ENCODE measurements around the gene LTC4S. TPM values are rescaled to one million over a fixed set of nuclear protein-coding genes. Genes with fewer than 3 reads are reported as not detected.

Gene LTC4S
- polyA plus RNA-seq, 3 donors = 0.65 to 2.1 (median 0.69) TPM

GRCh38 chr5:179795049-179795862 is 1.5 kb downstream of the LTC4S start:
- Histone ChIP-seq H3K79me2 (ENCODE audit: insufficient read depth, low read length) (peaks cover 4% of the 10 kb centered on the region), H3K4me1 (ENCODE audit: control insufficient read depth in 1 of 2, insufficient read depth in 2 of 2, low read length in 2 of 2) (peaks cover 52 to 55% of the 10 kb centered on the region in 2 donors), H2AFZ (ENCODE audit: insufficient read depth, low read depth, low read length, poor library complexity, severe bottlenecking) (peak overlapping the region; percentile 41), H3K36me3 (replicated peaks in 1 of 2; ENCODE audit: control insufficient read depth in 1 of 2, insufficient read depth in 2 of 2, low read length in 2 of 2) (peaks cover 30 to 36% of the 10 kb centered on the region in 2 donors), H3K9me3 (replicated peaks in 1 of 2; ENCODE audit: control insufficient read depth in 1 of 2, insufficient read depth in 1 of 2, low read length in 2 of 2) (no peaks in the 10 kb centered on the region), H3K4me3 (replicated peaks in 1 of 3; ENCODE audit: low read depth in 2 of 3, low read length in 3 of 3) (peak overlapping the region; percentile 5 to 74 (median 32)), H3K27ac (ENCODE audit: low read depth in 1 of 2, low read length in 2 of 2) (no peak overlapping the region), H3K4me2 (replicated peaks; ENCODE audit: extremely low read depth, low read length, poor library complexity, severe bottlenecking) (peak overlapping the region; percentile 84), H3K27me3 (ENCODE audit: control insufficient read depth in 2 of 2, insufficient read depth in 2 of 2, low read length in 2 of 2) (no peaks in the 10 kb centered on the region), H3K9ac (ENCODE audit: insufficient read depth, low read length, poor library complexity, severe bottlenecking) (peak overlapping the region; percentile 59), H4K20me1 (ENCODE audit: insufficient read depth, low read length) (peaks cover 65% of the 10 kb centered on the region)
- Mint-ChIP-seq H3K4me1 (peaks cover 42% of the 10 kb centered on the region), H3K4me3 (peak overlapping the region; percentile 57 to 69), H3K36me3 (peaks cover 28 to 33% of the 10 kb centered on the region in 2 donors), H3K27me3 (ENCODE audit: low read depth in 3 of 3) (peaks cover 0 to 2% (median 0%) of the 10 kb centered on the region in 3 donors), H3K9me3 (no peaks in the 10 kb centered on the region), H3K27ac (peak overlapping the region in 2 of 7 donors; percentile 11 to 30)
- no peak for TF ChIP-seq CTCF (IDR thresholded peaks at IDR 0.05)
- intact Hi-C loops (cut with micrococcal nuclease) = loop anchor here in 1 of 2 donors (5.0 to 10.0 kb wide), 2 partner anchors 60 to 173 kb away; partner anchors contain the start of genes HNRNPH1 and MAML1
- peak in 1 of 3 donors; percentile 17 for DNase-seq
- WGBS (ENCODE audit: insufficient coverage) = 8% methylated on average over 43 of the region's 53 CpGs

DNA sequence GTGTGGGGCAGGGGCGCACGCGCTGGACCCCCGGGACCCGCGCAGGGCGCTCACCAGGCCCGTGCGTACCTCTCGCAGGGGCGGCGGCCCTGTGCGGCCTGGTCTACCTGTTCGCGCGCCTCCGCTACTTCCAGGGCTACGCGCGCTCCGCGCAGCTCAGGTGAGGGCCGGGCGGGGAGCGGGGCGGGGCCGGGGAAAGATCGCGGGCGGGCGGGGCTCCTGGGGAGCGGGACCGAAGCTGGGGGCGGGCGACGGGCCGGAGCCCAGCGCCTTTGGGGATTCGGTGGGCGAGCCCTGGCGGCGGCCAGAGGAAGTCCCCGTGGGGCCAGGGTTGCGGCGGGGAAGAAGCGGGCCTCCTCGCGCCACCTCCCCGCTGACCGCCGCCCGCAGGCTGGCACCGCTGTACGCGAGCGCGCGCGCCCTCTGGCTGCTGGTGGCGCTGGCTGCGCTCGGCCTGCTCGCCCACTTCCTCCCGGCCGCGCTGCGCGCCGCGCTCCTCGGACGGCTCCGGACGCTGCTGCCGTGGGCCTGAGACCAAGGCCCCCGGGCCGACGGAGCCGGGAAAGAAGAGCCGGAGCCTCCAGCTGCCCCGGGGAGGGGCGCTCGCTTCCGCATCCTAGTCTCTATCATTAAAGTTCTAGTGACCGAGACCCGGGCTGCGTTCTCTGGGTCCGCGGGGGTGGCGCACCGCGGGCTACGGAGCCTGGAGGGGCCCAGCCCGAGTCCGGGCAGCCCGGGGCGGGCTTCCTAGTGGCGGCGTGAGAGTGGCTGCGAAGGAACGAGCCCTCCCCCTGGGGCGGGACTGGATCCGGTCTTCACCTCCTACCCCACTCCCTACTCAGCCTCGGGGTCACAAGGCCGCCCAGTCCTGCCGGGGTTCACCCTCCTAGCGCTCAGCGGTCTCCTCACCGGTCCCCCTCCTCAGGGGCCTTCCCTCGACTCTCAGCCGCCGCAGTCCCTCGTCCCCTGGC is 2.4 kb downstream of the LTC4S start:
- H3K4me3 ChIP-seq (replicated peaks in 1 of 3; ENCODE audit: low read depth in 2 of 3, low read length in 3 of 3) = peak overlapping the region; percentile 17 to 74 (median 32)
- Mint-ChIP-seq H3K27me3 (ENCODE audit: low read depth in 3 of 3) (peaks cover 0 to 2% (median 0%) of the 10 kb centered on the region in 3 donors), H3K4me1 (peaks cover 42% of the 10 kb centered on the region), H3K9me3 (no peaks in the 10 kb centered on the region), H3K27ac (no peak overlapping the region), H3K36me3 (peaks cover 36 to 37% of the 10 kb centered on the region in 2 donors), H3K4me3 (peak overlapping the region; percentile 64 to 75)
- H3K79me2 ChIP-seq (ENCODE audit: insufficient read depth, low read length) = peaks cover 4% of the 10 kb centered on the region
- TF ChIP-seq CTCF (IDR thresholded peaks at IDR 0.05) = peak; percentile 88
- peak overlapping the region; percentile 84 for H3K4me2 ChIP-seq (replicated peaks; ENCODE audit: extremely low read depth, low read length, poor library complexity, severe bottlenecking)
- no peaks in the 10 kb centered on the region for H3K9me3 ChIP-seq (replicated peaks in 1 of 2; ENCODE audit: control insufficient read depth in 1 of 2, insufficient read depth in 1 of 2, low read length in 2 of 2)
- under 1% methylated on average over 108 of the region's 113 CpGs for WGBS (ENCODE audit: insufficient coverage)
- H4K20me1 ChIP-seq (ENCODE audit: insufficient read depth, low read length) = peaks cover 74% of the 10 kb centered on the region
- H3K9ac ChIP-seq (ENCODE audit: insufficient read depth, low read length, poor library complexity, severe bottlenecking) = peak overlapping the region; percentile 59
- H2AFZ ChIP-seq (ENCODE audit: insufficient read depth, low read depth, low read length, poor library complexity, severe bottlenecking) = peak overlapping the region; percentile 68
- peak overlapping the region in 1 of 2 donors; percentile 4 for H3K27ac ChIP-seq (ENCODE audit: low read depth in 1 of 2, low read length in 2 of 2)
- peaks cover 36 to 45% of the 10 kb centered on the region in 2 donors for H3K36me3 ChIP-seq (replicated peaks in 1 of 2; ENCODE audit: control insufficient read depth in 1 of 2, insufficient read depth in 2 of 2, low read length in 2 of 2)
- intact Hi-C loops (cut with micrococcal nuclease) = loop anchor here (2.0 to 10.0 kb wide), 4 partner anchors 29 to 174 kb away; partner anchors contain the start of genes HNRNPH1 (in 1 of the 2) and MAML1 (in 1 of the 2)
- H3K27me3 ChIP-seq (ENCODE audit: control insufficient read depth in 2 of 2, insufficient read depth in 2 of 2, low read length in 2 of 2) = no peaks in the 10 kb centered on the region
- peaks cover 52 to 55% of the 10 kb centered on the region in 2 donors for H3K4me1 ChIP-seq (ENCODE audit: control insufficient read depth in 1 of 2, insufficient read depth in 2 of 2, low read length in 2 of 2)
- peak; percentile 84 to 89 (median 85) for DNase-seq
